ENCODE measurements around the gene PPP2R3A.

DNA sequence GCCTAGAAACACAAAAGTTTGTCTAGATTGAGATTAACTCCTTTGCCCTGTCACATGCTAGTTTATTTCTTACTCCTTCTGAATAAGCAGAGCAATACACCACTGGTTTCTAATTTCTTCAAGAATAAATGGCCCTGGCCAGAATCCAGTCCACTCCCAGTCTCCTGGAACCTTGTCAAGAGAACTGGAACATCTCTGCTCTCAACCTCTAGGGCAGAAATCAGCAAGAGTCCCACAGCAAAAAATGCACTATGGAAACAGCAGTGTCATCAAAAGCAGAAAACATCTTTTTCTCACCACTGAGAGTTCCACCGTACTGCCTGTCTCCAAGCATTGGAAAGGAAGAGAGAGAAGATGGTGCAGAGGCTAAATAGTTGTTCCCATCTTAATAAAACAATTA lies 35.9 kb upstream of the PPP2R3A start:
- peak in 3 of 6 experiments; percentile 12 to 43 (median 12) for TF ChIP-seq CTCF (IDR thresholded peaks at IDR 0.05)
- TF ChIP-seq POLR2A (IDR thresholded peaks at IDR 0.05) = no peak
